T-helper 2 cell treated with Interferon-gamma antibody and Interleukin-4, amounts not matched to agents 5 μg/mL and 100 μg/mL, for 36 hours (primary cell): ENCODE measurements around the gene CENPQ.

Experiments
- DNase-seq: peaks from one replicate; pipeline ENCODE4 v3.0.0; 2021; ENCODE audit warnings: low spot score
- H3K27ac Mint-ChIP-seq: one replicate; pipeline ENCODE4 v1.8.0; 2021; ENCODE audit warnings: mild to moderate bottlenecking, mixed read lengths
- H3K27me3 Mint-ChIP-seq: one replicate; pipeline ENCODE4 v1.8.0; 2021; ENCODE audit warnings: low read depth, mixed read lengths
- H3K36me3 Mint-ChIP-seq: one replicate; pipeline ENCODE4 v1.8.0; 2021; ENCODE audit warnings: low read depth, mixed read lengths
- H3K4me1 Mint-ChIP-seq: one replicate; pipeline ENCODE4 v1.8.0; 2021; ENCODE audit warnings: low read depth, mixed read lengths
- H3K4me3 Mint-ChIP-seq: one replicate; pipeline ENCODE4 v1.8.0; 2022; ENCODE audit warnings: mild to moderate bottlenecking, moderate library complexity, mixed read lengths
- H3K9me3 Mint-ChIP-seq: one replicate; pipeline ENCODE4 v1.8.0; 2021; ENCODE audit warnings: mixed read lengths

Gene CENPQ

GRCh38 chr6:49515485-49516146 is 52.4 kb downstream of the CENPQ start:
- H3K27me3 Mint-ChIP-seq, result peaks cover 12% of the 10 kb centered on the region
- H3K36me3 Mint-ChIP-seq, result no peaks in the 10 kb centered on the region
- no peak overlapping the region for H3K4me3 Mint-ChIP-seq
- H3K4me1 Mint-ChIP-seq, result no peaks in the 10 kb centered on the region
- no peaks in the 10 kb centered on the region for H3K9me3 Mint-ChIP-seq
- H3K27ac Mint-ChIP-seq, result no peak overlapping the region
- no peak for DNase-seq

- Mint-ChIP-seq H3K27ac (no peak overlapping the region), H3K4me1 (no peaks in the 10 kb centered on the region), H3K27me3 (peaks cover 12% of the 10 kb centered on the region), H3K9me3 (no peaks in the 10 kb centered on the region), H3K36me3 (no peaks in the 10 kb centered on the region), H3K4me3 (no peak overlapping the region)
- DNase-seq, result no peak
Observed at GRCh38 chr6:49516147-49516505, 53.0 kb downstream of the CENPQ start.

- Mint-ChIP-seq H3K4me3 (no peak overlapping the region), H3K36me3 (no peaks in the 10 kb centered on the region)
Observed at GRCh38 chr6:49517919-49518318, 54.7 kb downstream of the CENPQ start.

GRCh38 chr6:49519660-49520059 is 56.5 kb downstream of the CENPQ start:
- DNase-seq, result no peak
- peaks cover 5% of the 10 kb centered on the region for H3K27me3 Mint-ChIP-seq

More at GRCh38 chr6:49517919-49518318, 54.7 kb downstream of the CENPQ start:
- H3K27me3 Mint-ChIP-seq, result peaks cover 12% of the 10 kb centered on the region
- DNase-seq, result no peak
- H3K4me1 Mint-ChIP-seq, result no peaks in the 10 kb centered on the region
- H3K9me3 Mint-ChIP-seq, result no peaks in the 10 kb centered on the region
- H3K27ac Mint-ChIP-seq, result no peak overlapping the region

GRCh38 chr6:49522710-49523593 is 59.8 kb downstream of the CENPQ start:
- Mint-ChIP-seq H3K27ac (no peak overlapping the region), H3K4me1 (no peaks in the 10 kb centered on the region), H3K4me3 (no peak overlapping the region), H3K9me3 (no peaks in the 10 kb centered on the region), H3K36me3 (no peaks in the 10 kb centered on the region), H3K27me3 (no peaks in the 10 kb centered on the region)
- DNase-seq, result no peak

More at GRCh38 chr6:49519660-49520059, 56.5 kb downstream of the CENPQ start:
- no peaks in the 10 kb centered on the region for H3K36me3 Mint-ChIP-seq
- no peaks in the 10 kb centered on the region for H3K9me3 Mint-ChIP-seq
- no peaks in the 10 kb centered on the region for H3K4me1 Mint-ChIP-seq
- no peak overlapping the region for H3K4me3 Mint-ChIP-seq
- no peak overlapping the region for H3K27ac Mint-ChIP-seq

GRCh38 chr6:49523901-49524300 is 60.7 kb downstream of the CENPQ start:
- no peak overlapping the region for H3K4me3 Mint-ChIP-seq

GRCh38 chr6:49524541-49524940 is 61.4 kb downstream of the CENPQ start:
- DNase-seq, result no peak
- Mint-ChIP-seq H3K36me3 (no peaks in the 10 kb centered on the region), H3K9me3 (no peaks in the 10 kb centered on the region), H3K4me1 (no peaks in the 10 kb centered on the region), H3K27me3 (peaks cover 3% of the 10 kb centered on the region), H3K4me3 (no peak overlapping the region), H3K27ac (no peak overlapping the region)

More at GRCh38 chr6:49523901-49524300, 60.7 kb downstream of the CENPQ start:
- no peak for DNase-seq
- Mint-ChIP-seq H3K9me3 (no peaks in the 10 kb centered on the region), H3K36me3 (no peaks in the 10 kb centered on the region), H3K4me1 (no peaks in the 10 kb centered on the region), H3K27me3 (peaks cover 3% of the 10 kb centered on the region), H3K27ac (no peak overlapping the region)

GRCh38 chr6:49526598-49526997 is 63.4 kb downstream of the CENPQ start:
- no peak overlapping the region for H3K4me3 Mint-ChIP-seq
- no peaks in the 10 kb centered on the region for H3K36me3 Mint-ChIP-seq
- no peaks in the 10 kb centered on the region for H3K9me3 Mint-ChIP-seq
- no peak overlapping the region for H3K27ac Mint-ChIP-seq
- no peaks in the 10 kb centered on the region for H3K4me1 Mint-ChIP-seq
- no peak for DNase-seq
- peaks cover 5% of the 10 kb centered on the region for H3K27me3 Mint-ChIP-seq

GRCh38 chr6:49527320-49527719 is 64.2 kb downstream of the CENPQ start:
- H3K27ac Mint-ChIP-seq, result no peak overlapping the region
- no peaks in the 10 kb centered on the region for H3K36me3 Mint-ChIP-seq
- no peak for DNase-seq
- H3K27me3 Mint-ChIP-seq, result peaks cover 11% of the 10 kb centered on the region
- H3K9me3 Mint-ChIP-seq, result no peaks in the 10 kb centered on the region
- H3K4me3 Mint-ChIP-seq, result no peak overlapping the region
- H3K4me1 Mint-ChIP-seq, result no peaks in the 10 kb centered on the region

GRCh38 chr6:49528571-49528970 is 65.4 kb downstream of the CENPQ start:
- Mint-ChIP-seq H3K4me1 (no peaks in the 10 kb centered on the region), H3K36me3 (no peaks in the 10 kb centered on the region), H3K9me3 (no peaks in the 10 kb centered on the region), H3K4me3 (no peak overlapping the region), H3K27ac (no peak overlapping the region), H3K27me3 (peaks cover 14% of the 10 kb centered on the region)
- no peak for DNase-seq

GRCh38 chr6:49530141-49530776 is 67.1 kb downstream of the CENPQ start:
- H3K27ac Mint-ChIP-seq, result no peak overlapping the region
- peaks cover 17% of the 10 kb centered on the region for H3K27me3 Mint-ChIP-seq
- H3K9me3 Mint-ChIP-seq, result no peaks in the 10 kb centered on the region
- H3K4me3 Mint-ChIP-seq, result no peak overlapping the region
- no peaks in the 10 kb centered on the region for H3K4me1 Mint-ChIP-seq
- no peaks in the 10 kb centered on the region for H3K36me3 Mint-ChIP-seq
- no peak for DNase-seq

- Mint-ChIP-seq H3K4me1 (no peaks in the 10 kb centered on the region), H3K27me3 (peaks cover 17% of the 10 kb centered on the region), H3K36me3 (no peaks in the 10 kb centered on the region), H3K27ac (no peak overlapping the region), H3K9me3 (no peaks in the 10 kb centered on the region), H3K4me3 (no peak overlapping the region)
- no peak for DNase-seq
Observed at GRCh38 chr6:49531774-49532569, 68.8 kb downstream of the CENPQ start.

GRCh38 chr6:49535795-49536194 is 72.6 kb downstream of the CENPQ start:
- Mint-ChIP-seq H3K27me3 (peaks cover 12% of the 10 kb centered on the region), H3K27ac (no peak overlapping the region), H3K4me3 (no peak overlapping the region), H3K4me1 (no peaks in the 10 kb centered on the region), H3K36me3 (no peaks in the 10 kb centered on the region), H3K9me3 (no peaks in the 10 kb centered on the region)
- DNase-seq, result no peak
